Vagina (tissue), 2 donors: ENCODE results near the gene TEAD4. TPM values are rescaled to one million over a fixed set of nuclear protein-coding genes. Genes with fewer than 3 reads are reported as not detected.

Experiments
- DNase-seq, 2 donors: peaks; one replicate each; pipeline ENCODE4 v3.0.0-alpha.2; 2017; ENCODE audit errors: extremely low spot score in 2 of 2
- H3K27ac ChIP-seq: fragments of 200-600 bp; sonication (generic); one replicate; pipeline ENCODE4 v1.5.1; 2019
- H3K27me3 ChIP-seq: fragments of 200-600 bp; sonication (generic); one replicate; pipeline ENCODE4 v1.5.1; 2019
- H3K36me3 ChIP-seq, 2 donors: fragments of 200-600 bp; sonication (generic); one replicate each; pipeline ENCODE4 v1.5.1; 2017 to 2019
- H3K4me1 ChIP-seq: fragments of 200-600 bp; sonication (generic); one replicate; pipeline ENCODE4 v1.5.1; 2019
- H3K4me3 ChIP-seq, 2 donors: fragments of 200-600 bp; sonication (generic); 1 replicate in 1 of 2; 2 replicates in 1 of 2; pipeline ENCODE4 v1.5.1; 2016 to 2019
- H3K9me3 ChIP-seq: fragments of 200-600 bp; sonication (generic); one replicate; pipeline ENCODE4 v1.5.1; 2019
- POLR2A ChIP-seq, 2 donors: fragments of 450-650 bp; IDR thresholded peaks; one replicate each; pipeline ENCODE4 v1.6.1; 2017; ENCODE audit warnings: antibody characterized with exemption in 2 of 2, mild to moderate bottlenecking in 2 of 2, moderate library complexity in 2 of 2
- POLR2AphosphoS5 ChIP-seq, 2 donors: sonication (generic); formaldehyde crosslinking; IDR thresholded peaks; one replicate each; pipeline ENCODE4 v1.9.0; 2017; ENCODE audit warnings: antibody characterized with exemption in 2 of 2, mild to moderate bottlenecking in 2 of 2, low read depth in 1 of 2; ENCODE audit not compliant: insufficient read depth in 1 of 2
- intact Hi-C: fragments of 100-400 bp; cut with DNase I; formaldehyde crosslinking; loops from one replicate; pipeline ENCODE4 v1.15.1; 2023
- total RNA-seq: library from RNA; depleted of rRNA; stranded (reverse); fragments of >200 nt; gene quantifications from one replicate; pipeline ENCODE4 v1.2.3, GENCODE V29; 2016
- TF ChIP-seq, protein P1 (sequence below), 3 experiments: fragments of 450-650 bp in 2 of 3; fragments of 200-600 bp in 1 of 3; sonication (generic) in 1 of 3; IDR thresholded peaks; one replicate each; pipeline ENCODE4 v1.5.1; 2017 to 2019; ENCODE audit warnings: antibody characterized with exemption in 3 of 3, mild to moderate bottlenecking in 2 of 3, moderate library complexity in 2 of 3

Gene TEAD4
- total RNA-seq, 1 donor from 2014 or later: 18.7 TPM

DNA sequence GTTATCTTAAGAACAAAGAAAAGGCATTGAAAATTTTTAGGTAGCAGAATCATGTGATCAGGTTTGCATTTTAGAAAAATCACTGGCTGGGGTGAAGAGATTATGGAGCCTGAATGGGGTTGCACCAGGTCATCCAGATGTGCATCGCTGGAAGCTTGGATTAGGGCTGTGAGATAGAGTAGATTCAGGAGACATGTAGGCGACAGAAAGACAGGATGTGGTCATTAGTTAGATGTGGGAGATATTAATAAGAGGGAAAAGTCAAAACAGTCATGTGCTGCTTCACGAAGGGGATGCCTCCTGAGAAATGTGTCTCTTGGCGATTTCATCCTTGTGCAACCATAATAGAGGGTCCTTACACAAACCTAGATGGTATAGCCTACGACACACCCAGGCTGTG, 25.1 kb downstream of the TEAD4 start:
- no peak for DNase-seq
- Histone ChIP-seq H3K4me1 (no peaks in the 10 kb centered on the region), H3K36me3 (no peaks in the 10 kb centered on the region), H3K4me3 (no peak overlapping the region), H3K27ac (no peak overlapping the region), H3K27me3 (no peaks in the 10 kb centered on the region), H3K9me3 (no peaks in the 10 kb centered on the region)
- intact Hi-C loops: no loop called here
- TF ChIP-seq POLR2A (IDR thresholded peaks at IDR 0.05): no peak
- TF ChIP-seq POLR2AphosphoS5 (IDR thresholded peaks at IDR 0.05; ENCODE audit: insufficient read depth in 1 of 2, low read depth in 1 of 2): no peak
- TF ChIP-seq, protein P1, sequence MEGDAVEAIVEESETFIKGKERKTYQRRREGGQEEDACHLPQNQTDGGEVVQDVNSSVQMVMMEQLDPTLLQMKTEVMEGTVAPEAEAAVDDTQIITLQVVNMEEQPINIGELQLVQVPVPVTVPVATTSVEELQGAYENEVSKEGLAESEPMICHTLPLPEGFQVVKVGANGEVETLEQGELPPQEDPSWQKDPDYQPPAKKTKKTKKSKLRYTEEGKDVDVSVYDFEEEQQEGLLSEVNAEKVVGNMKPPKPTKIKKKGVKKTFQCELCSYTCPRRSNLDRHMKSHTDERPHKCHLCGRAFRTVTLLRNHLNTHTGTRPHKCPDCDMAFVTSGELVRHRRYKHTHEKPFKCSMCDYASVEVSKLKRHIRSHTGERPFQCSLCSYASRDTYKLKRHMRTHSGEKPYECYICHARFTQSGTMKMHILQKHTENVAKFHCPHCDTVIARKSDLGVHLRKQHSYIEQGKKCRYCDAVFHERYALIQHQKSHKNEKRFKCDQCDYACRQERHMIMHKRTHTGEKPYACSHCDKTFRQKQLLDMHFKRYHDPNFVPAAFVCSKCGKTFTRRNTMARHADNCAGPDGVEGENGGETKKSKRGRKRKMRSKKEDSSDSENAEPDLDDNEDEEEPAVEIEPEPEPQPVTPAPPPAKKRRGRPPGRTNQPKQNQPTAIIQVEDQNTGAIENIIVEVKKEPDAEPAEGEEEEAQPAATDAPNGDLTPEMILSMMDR (IDR thresholded peaks at IDR 0.05): no peak

DNA sequence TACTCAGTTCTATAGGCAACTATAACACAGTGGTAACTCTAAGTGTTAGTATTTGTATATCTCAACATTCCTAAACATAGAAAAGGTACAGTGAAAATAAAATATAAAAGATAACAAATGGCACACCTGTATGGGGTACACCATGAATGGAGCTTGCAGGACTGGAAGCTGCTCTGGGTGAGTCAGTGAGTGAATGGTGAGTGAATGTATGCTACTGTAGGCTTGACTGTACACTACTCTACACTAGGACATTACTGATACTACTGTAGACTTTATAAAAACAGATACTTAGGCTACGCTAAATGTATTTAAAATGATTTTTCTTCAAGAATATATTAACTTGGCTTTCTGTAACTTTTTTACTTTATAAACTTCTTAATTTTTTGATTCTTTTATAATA, 25.5 kb downstream of the TEAD4 start:
- H3K36me3 ChIP-seq: no peaks in the 10 kb centered on the region
- no peak for TF ChIP-seq POLR2A (IDR thresholded peaks at IDR 0.05)
- TF ChIP-seq, protein P1 (IDR thresholded peaks at IDR 0.05): no peak

DNA sequence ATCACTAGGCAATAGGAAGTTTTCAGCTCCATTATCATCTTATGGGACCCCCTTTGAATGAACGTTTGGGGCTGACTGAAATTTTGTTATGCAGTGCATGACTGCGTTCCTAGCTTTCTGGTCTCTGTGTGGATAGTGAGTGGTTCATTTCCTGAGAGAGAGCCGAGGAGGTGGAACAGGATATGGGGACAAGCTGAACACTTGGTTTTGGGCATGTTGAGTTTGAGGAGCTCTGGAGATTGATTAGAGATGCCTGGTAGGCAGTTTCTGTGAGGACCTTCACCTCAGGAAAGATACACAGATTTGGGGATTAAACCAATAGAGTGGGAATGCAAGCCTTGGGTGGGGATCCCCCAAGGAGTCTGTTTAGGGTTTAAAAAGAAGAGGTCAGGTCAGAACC, 27.7 kb downstream of the TEAD4 start:
- no peaks in the 10 kb centered on the region for H3K27me3 ChIP-seq
- H3K9me3 ChIP-seq: no peaks in the 10 kb centered on the region
- TF ChIP-seq POLR2AphosphoS5 (IDR thresholded peaks at IDR 0.05; ENCODE audit: insufficient read depth in 1 of 2, low read depth in 1 of 2) (no peak), POLR2A (IDR thresholded peaks at IDR 0.05) (no peak)
- TF ChIP-seq, protein P1 (IDR thresholded peaks at IDR 0.05): no peak
- no peak overlapping the region for H3K4me3 ChIP-seq
- H3K4me1 ChIP-seq: no peaks in the 10 kb centered on the region
- no peak overlapping the region for H3K27ac ChIP-seq
- no peak for DNase-seq
- no peaks in the 10 kb centered on the region for H3K36me3 ChIP-seq
- intact Hi-C loops: no loop called here

More for the DNA sequence above, 25.5 kb downstream of the TEAD4 start:
- Histone ChIP-seq H3K27me3 (no peaks in the 10 kb centered on the region), H3K4me3 (no peak overlapping the region), H3K27ac (no peak overlapping the region), H3K9me3 (no peaks in the 10 kb centered on the region), H3K4me1 (no peaks in the 10 kb centered on the region)
- DNase-seq: no peak
- intact Hi-C loops: no loop called here

DNA sequence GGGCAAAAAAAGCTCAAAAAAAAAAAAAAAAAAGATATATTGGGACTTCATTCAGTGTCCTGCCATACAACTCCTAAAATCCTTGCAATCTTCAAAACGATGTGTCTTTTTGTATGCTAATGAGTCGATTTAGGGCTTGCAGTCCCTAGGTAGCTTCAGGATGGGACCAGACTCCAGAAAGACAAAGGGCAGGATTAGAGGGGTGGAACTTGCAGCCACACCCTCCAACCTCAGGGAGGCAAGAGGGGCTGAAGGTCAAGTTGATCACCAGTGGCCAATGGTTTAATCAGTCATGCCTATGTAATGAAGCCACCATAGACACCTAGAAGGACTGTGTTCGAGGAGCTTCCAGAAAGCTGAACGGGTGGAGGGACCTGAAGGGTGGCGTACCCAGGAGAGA, 29.3 kb downstream of the TEAD4 start:
- intact Hi-C loops: no loop called here
- Histone ChIP-seq H3K4me3 (no peak overlapping the region), H3K27me3 (no peaks in the 10 kb centered on the region), H3K4me1 (no peaks in the 10 kb centered on the region), H3K9me3 (no peaks in the 10 kb centered on the region), H3K27ac (no peak overlapping the region), H3K36me3 (no peaks in the 10 kb centered on the region)
- no peak for DNase-seq
- no peak for TF ChIP-seq POLR2AphosphoS5 (IDR thresholded peaks at IDR 0.05; ENCODE audit: insufficient read depth in 1 of 2, low read depth in 1 of 2)

DNA sequence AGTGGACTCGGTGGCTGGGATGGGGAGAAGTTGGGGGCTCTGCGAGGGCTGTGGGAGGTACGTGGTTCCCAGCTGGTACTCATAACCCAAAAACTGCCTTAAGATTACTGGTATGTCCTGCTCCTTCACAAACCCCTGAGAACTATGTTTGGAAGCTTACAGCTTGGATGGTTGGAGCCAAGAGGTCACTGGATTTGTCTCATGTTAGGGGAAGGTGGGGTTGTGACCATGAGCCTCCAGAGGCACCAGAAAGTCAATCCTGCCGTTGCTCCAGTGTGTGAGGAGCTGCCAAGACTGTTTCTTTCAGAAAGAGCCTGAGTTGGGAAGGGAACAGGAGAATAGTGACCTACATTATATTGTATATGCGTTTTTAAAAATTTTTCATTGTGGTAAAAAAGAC, 33.5 kb downstream of the TEAD4 start:
- Histone ChIP-seq H3K27ac (no peak overlapping the region), H3K4me1 (no peaks in the 10 kb centered on the region), H3K36me3 (no peaks in the 10 kb centered on the region), H3K4me3 (no peak overlapping the region), H3K9me3 (no peaks in the 10 kb centered on the region), H3K27me3 (no peaks in the 10 kb centered on the region)
- TF ChIP-seq, protein P1 (IDR thresholded peaks at IDR 0.05): no peak
- TF ChIP-seq POLR2A (IDR thresholded peaks at IDR 0.05) (no peak), POLR2AphosphoS5 (IDR thresholded peaks at IDR 0.05; ENCODE audit: insufficient read depth in 1 of 2, low read depth in 1 of 2) (no peak)
- DNase-seq: no peak
- intact Hi-C loops: no loop called here
